Hippocampal formation (tissue), 2 donors: ENCODE data around the gene MYH15.

Experiments
- DNase-seq, 2 donors: peaks; one replicate each; lab custom pipeline; 2025; lab: John Stamatoyannopoulos, UW

Gene MYH15

DNA sequence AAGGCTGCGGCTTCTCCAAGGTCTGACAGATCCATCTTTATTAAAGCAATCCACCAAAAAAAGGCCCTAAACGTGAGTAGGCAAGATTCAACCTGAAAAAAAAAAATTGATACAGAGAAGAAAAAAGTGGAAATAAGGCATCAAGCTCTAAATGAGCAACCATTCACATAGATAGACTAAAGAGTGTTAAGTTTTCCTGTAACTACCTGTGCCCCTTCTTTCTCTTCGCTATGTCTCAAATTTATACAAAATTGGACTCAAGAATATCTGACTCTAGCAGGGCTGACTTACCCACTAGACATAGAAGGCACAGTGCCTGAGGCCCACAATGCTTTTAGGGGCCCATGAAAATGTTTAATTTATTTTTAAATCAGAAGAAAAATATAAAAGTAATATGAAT is at the start of gene MYH15:
TSS of gene MYH15 (minus strand) at position 101 of the 400 bp plus-strand sequence. CDS start at position 35, 66 bp downstream.
- DNase-seq = no peak

DNA sequence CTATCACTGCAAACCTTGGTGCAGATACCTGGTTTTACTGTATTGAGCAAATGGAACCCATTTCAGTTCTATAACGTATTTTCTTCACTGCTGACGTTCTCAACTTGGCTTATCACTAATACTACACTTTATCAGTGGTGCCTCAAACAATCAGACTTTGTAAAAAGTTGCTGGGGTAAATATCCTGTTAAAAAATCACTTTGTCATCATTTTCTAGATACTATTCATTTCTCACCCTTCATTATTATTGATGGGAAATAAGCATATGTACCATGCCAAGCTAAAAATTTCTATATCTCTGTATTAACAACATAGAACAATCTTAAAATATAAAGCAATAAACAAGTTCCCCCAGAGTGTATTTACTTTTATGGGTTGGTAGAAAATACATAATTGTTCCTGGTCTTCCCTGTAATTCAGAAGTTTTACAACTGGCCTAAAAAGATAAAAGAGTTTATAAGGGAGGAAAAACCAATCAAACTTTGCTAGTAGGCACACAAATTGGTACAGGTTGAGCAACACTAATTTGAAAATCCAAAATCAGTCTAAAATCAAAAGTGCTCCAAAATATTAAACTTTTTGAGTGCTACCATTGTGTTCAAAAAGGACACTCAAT is 45.7 kb upstream of the MYH15 start:
- DNase-seq = no peak

DNA sequence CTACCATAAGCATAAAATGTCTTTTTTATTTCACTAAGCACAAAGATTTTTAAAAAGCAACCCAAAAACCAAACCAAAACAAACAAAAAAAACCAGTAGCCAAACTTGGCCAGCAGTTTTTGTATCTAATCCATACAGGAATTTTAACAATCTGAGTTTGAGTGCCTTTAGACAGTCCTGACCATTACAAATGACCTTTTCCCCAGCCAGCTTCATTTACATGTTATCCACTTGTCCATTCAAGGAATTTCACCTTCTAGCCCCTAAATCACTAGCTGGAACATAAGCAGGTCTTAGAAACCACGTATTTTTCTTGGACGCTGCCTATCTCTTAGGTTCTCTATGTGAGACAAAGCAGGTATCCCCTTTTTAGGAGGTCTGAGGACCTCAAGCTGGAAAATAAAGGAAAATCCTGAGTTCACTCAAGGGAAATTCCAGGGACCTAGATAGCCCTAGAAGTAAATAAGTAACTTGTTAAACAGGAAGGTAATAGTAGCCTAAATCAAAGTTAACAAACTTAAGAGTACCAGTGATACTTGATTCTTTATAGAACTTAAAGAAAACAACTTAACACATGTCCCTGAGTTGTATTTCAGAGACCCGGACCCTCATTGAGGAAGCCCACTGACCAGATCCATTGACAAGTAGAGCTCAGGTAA is 44.6 kb upstream of the MYH15 start:
- DNase-seq = no peak

DNA sequence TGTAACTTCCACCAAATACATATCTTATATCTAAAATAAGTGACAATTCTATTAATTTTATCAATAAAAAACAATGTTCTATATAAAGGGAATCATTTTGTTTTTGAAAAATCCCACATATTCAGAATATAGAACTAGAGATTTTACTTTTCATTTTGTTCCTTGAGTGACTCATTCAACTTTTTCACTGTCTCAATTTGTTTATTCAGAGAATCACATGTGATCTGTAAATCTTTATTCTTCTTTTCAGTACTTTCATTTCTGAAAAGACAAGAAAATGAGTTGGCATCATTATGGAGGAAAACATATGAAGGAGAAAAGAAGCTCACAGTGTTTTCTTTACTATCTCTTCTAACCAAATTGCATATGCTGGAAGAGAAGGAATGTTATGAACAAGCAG is 43.8 kb upstream of the MYH15 start:
- DNase-seq = no peak

DNA sequence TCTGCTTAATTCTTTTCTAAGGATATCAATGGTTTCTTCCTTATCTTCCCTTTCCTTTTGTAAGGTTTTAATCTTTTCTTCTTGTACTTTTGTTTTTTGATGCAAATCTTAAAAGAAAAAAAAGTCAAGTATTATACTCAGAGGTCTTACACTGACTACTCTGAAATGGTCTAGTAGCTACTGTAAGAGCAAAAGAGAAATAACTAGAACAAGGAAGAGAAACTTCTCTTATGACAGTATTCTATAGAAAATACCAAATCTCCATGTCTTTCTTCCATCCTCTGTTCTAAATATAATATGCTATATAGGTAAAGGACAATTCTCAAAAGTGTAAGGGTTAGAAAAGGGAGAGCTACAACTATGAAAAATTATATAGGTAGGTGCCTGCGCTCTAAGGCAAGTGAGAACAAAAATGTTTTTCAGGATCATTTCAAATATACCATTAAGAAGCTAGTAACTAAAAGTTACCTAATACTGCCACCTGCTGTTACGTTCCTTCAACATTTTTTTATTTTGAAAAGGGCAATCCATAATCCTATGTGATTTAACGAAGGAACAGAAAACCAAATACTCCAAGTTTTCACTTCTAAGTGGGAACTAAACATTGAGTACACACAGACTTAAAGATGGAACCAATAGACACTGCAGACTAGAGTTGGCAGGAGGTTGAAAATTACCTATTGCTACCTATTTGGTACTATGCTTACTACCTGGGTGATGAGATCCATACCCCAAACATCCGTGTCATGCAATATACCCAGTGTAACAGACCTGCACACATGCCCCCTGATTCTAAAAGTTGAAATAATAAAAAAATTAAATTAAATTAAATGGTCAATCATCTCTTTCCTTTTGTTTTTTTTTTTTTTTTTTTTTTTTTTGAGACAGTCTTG is 42.1 kb upstream of the MYH15 start:
- peak in 1 of 2 donors; percentile 74 for DNase-seq

DNA sequence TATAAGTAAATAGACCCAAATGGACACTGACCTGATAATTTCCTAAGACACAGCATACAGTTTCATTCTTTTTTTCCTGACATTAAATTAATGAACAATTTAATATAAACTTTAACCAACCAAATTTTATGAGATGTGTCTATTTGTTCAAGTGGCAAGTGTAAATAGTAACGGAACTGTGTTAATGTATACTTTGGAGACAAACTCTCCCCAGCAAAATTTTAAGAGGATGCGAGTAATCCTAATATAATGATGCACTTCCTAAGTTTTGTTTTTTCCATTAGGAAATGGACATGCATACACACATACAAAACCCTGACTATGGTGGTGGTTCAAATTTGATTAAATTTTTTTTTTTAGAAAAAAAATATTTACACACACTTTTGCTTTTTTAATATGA is 38.5 kb upstream of the MYH15 start:
- no peak for DNase-seq

DNA sequence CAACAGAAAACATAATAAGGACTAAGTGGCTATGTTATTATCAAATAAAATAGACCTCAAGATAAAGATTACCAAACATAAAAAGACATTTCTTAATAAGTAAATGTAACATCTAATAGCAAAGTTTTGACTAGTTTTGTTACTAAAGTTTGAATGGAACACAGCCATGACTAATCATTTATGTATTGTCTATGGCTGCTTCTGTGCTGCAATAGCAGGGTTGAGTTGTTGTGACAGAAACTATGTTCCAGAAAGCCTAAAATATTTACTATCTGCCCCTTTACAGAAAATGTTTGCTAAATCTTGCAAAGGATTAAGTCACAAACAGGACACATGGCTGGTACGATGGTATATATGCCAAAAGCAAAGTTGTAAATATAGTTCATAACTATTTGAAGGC is 37.9 kb upstream of the MYH15 start:
- no peak for DNase-seq

DNA sequence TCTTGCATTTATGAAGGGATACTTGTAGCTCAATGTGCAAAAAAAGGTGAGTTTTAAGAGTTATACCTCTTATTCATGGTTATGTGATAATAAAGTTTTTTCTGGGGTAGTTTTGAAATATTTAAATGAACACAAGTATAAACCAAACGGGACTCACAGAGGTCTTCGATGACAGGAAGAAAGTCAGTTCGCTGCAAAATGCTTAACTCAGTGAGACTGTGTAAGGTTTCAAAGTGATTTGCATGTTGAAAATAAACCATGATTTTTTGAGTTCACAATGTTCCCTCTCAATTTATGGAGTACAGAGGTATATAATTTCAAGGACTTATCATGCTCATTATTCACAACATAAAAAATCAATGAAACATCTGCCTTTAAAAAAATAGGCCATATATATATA is 36.3 kb upstream of the MYH15 start:
- DNase-seq = no peak

DNA sequence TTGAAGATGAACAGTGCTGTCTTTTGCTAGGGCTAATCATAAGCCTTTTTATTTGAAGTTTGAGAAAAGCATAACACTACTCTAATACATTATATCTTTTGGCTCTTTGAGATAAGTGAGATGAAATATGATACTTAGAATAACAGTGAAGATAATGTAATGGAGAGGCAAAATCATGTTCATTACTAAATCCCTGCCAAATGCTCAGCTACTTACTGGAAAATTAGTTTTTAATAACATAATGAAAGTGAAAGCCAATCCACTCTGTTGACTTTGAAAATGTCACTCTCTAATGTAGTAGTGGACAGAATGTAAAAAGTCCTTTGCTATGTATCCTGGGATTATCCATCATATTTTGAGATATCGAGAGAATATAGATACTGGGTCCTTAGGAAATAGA is 35.9 kb upstream of the MYH15 start:
- no peak for DNase-seq

DNA sequence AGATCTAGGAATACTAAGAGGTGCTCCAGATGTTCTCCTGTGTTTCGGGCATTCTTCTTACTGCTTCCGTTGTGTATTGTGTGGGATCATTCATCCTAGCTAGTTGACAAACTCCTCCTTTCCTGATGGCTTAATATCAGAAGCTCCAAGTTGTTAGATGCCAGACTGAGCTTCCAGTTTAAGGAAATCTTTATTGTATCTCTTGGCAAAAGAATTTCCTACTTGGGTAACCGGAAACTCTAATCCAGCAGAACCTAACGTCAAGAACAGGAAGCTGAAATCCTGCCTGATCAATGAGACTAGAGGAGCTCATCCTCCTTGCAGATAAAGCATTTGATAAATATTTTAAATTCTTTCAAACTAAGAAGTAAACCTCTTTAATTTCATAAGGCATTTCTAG is 27.7 kb upstream of the MYH15 start:
- DNase-seq = no peak

DNA sequence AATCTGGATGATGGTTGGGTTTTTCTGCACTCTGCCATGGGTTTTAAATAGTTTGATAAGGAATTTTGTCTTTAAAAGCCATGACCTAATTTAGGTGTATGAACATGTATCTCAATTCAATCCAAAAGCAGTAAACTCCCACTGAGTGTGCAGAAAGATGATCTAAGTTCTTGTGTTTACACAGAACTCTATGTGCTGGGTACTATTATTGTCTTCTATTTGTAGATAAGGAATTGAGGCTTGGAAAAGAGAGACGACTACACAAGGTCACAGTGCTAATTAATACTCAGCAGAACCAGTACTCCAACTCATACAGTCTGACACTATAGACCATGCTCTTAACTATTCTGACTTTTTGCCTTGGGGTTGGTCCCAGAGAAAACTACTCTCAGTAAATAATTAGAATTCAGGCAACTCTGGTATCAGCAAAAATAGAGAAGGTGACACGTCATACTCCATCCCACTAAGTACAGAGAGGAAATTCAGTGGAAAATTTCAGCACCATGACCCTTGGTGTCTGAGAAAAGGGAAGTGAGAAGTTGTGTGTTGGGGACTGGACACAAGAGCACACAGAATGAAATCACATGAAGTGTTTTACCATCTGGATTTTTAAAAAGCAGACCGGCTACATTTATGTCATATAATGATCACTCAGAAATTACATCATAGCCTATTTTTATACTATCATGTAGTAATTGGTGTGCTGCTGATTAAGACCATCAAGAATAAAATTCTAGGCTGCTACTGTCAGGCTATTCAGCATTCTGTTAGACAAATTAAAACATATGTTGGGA is 18.3 kb upstream of the MYH15 start:
- DNase-seq = no peak

DNA sequence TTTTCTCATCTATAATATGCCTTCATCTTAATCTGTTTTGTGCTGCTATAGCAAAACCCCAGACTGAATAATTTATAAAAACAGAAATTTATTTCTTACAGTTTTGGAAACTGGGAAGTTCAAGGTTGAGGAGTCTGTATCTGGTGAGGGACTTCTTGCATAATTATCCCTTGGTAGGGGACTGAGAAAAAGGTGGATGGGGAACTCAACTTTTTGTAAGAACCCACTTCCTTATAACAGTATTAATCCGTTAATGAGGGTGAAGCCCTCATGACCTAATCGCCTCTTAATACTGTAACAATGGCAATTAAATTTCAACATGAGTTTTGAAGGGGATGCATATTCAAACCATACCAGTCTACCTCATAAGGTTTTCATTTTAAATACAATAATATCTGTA is 17.4 kb upstream of the MYH15 start:
- no peak for DNase-seq

DNA sequence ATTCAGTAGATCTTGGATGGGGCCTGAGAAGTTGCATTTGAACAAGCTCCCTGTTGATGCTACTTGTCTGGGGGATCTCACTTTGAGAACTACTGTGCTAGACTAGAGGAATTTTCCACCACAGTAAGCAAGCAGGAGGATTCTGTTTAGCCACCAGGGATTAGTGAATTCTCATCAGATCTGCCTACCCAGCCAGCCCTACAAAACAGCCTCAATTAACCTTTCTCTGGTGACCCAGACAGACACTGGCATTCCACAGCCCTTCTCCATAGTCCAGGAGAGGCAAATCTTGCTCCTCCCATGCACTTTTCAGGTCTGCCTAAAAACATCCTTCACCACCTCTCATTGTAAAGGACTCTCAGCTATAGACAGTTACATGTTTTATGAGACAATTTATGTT is 16.7 kb upstream of the MYH15 start:
- DNase-seq = no peak

DNA sequence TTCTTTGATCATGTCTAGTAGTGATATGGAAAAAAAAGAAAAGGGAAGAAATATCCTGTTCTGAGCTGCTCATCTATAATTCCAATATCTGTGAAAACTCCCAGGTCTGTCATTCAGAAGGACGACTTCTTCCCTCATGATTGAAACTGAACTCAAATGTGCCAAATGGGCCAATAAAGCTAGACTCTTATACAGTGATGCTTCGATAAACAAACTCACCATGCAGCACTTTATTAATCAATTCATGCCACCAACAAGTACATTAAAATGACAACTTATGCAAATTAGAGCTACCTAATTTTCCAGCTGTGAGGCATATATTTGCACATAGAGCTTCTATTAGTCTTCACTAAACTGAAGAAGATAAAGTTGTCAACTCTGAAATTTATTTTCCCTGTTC is 15.6 kb upstream of the MYH15 start:
- DNase-seq = no peak

DNA sequence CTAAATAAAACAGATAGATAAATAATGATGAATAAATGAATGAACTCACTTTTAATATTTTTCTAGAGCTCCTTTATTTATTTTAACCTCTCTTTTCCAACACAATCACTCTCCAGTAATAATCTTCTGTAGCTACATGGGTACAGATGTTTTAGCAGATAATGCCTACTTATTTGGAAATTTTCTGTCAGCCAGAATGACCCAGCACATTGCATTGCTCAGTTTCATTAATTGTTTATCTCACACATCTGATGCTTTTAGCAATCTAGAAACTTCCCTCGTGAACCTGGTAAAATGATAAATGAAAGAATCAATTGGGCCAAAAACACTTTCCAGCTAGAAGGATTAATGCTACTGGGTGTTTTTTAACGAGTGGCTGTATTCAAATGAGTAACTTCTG is 14.9 kb upstream of the MYH15 start:
- DNase-seq = no peak

DNA sequence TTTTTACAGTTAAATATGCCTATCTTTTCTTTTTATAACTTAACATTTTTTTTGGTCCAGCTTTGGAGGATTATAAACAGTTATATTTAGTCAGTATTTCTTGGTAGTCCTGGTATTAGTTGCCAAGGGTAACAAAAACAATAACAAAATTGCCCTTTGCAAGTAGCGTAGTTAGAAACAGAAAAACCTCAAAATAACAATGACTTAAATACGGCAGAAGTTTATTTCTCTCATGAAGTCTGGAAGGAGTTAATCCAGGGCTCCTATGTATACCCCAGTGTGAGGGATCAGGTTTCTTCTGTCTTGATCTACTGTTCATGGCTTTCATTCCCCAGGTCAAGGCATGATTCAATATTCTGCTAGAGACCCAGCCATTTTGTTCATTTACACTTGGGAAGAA is 14.1 kb upstream of the MYH15 start:
- DNase-seq = no peak

DNA sequence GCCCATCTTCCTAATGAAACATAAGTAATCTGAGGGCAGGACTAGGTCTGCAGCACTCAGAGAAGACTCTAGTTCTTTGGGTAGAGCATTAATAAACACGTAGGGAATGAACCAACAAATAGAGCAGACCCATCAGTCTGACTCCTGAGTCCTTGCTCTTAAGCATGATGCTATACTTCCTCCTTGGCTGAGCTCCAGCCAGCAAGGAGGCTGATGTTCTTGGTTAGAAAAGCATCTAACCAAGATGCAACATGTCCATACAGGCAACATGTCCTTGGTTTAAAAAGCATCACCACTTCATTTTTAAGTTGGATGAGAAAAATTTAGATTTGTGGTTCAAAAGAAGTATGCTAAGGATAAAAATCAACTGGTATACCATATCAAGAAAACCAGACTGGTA is 8.5 kb upstream of the MYH15 start:
- no peak for DNase-seq

DNA sequence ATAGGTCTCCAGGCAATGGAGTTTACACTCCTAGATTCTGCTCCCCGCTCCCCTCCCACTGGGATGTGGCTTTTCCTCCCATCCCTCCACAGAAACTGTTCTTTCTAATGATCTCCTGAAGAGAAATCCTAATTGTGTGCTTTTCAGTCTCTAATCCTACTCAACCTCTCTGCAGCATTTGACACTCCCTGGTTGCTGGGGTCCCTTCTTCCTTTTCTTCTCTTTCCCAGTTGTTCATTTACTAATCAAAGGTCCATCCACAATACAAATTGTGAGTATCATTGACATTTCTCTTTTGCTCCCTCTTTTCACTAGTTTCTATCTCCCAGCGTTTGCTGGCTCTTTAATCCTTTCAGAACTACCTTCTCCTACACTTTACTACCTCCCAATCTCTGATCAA is 6.5 kb upstream of the MYH15 start:
- DNase-seq = no peak

DNA sequence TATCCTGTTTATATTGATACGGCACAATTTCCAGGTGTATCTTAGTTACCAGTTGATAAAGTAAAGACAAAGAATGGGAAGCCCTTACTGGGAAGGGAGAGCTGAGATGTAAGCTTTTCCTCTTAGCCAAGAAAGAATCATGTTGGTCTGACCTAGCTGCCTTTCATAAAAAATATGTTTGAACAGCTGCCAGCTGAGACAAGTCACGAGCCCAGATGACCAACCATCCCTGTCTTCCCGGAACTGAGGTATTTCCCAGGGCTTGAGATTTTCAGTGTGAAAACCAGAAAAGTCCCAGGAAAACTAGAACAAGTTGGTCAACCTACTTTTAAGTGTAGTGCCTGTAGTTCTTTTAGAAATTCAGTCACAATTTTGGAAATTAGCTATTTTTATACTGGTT is 3.6 kb upstream of the MYH15 start:
- no peak for DNase-seq

DNA sequence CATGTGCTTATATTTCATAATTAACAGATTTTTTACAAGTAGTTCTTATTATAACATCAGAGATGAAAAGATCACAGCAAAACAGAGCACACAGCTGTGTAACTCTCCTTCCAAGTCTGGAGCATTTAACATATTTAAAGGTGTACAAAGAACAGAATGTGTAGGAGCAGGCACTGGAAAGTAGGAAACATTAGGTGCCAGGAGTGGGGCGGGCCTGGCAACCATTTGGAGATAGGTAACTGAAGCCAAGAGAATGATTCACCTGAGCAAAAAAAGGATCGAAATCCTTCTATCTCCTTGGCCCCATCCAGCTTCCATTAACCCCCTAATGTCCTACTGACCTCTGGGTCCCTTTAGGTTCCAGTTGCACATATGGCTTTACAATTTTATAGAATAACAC is 2.3 kb upstream of the MYH15 start:
- DNase-seq = no peak

DNA sequence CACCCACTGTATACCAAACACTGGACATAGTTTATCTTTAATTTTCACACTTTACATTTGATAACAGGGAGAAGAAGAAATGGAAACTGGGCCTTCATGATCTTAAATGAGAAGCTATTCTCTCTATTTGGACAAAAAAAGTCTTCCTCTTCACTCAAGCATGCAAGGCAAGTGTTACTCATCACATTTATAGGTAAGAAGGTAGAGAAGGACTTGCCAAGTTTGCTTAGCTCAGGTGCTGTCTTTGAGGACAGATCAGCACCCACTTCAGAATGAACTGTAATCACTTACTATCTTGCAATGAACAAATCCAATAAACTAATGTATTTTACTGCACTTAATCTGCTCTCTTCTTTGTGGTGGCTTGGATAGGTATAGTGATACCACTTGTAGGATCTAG is 1.1 kb upstream of the MYH15 start:
- no peak for DNase-seq

DNA sequence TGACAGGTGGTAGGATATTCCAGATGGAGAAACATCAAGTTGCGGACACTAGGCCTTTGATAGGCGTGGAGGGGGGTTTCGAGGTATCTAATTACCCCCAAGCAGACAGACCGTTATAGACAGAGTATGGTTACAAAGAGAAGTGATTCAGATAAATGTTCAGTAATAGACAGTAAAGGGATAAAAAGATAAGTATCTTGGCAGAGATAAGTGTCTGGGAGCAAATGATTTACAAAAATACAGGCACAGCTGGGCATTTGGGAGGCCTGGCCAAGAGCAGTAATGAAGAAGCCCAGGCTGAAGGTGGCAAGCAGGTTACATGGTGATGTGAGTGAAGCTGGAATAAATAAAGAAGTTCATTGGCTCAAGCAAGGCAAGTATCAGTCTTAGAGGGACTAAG is 659 bp upstream of the MYH15 start:
- no peak for DNase-seq
